Measurements from ENCODE around the gene RHCE.
"Not testable (repeated sequence)": the region's sequence is repeated elsewhere in the genome, so short reads cannot be mapped to it uniquely, and the experiment has no call there.

RHCE gene

GRCh38 chr1:25349606-25350005 is 71.0 kb downstream of the RHCE start:
- DNase-seq (ENCODE audit: low read depth in 2 of 2, low spot score in 1 of 2): no peak

GRCh38 chr1:25347556-25347955 is 73.1 kb downstream of the RHCE start:
- no peak for DNase-seq (ENCODE audit: low read depth in 2 of 2, low spot score in 1 of 2)

GRCh38 chr1:25343872-25344271 is 76.8 kb downstream of the RHCE start:
- no peak for DNase-seq (ENCODE audit: low read depth in 2 of 2, low spot score in 1 of 2)

- no peak for DNase-seq (ENCODE audit: low read depth in 2 of 2, low spot score in 1 of 2)
Observed at GRCh38 chr1:25342846-25343245, 77.8 kb downstream of the RHCE start.

GRCh38 chr1:25341746-25342145 is 78.9 kb downstream of the RHCE start:
- no peak for DNase-seq (ENCODE audit: low read depth in 2 of 2, low spot score in 1 of 2)

- no peak for DNase-seq (ENCODE audit: low read depth in 2 of 2, low spot score in 1 of 2)
Observed at GRCh38 chr1:25338986-25339385, 81.6 kb downstream of the RHCE start.

GRCh38 chr1:25338188-25338981 is 82.2 kb downstream of the RHCE start, which contains the start of gene TMEM50A:
TMEM50A (plus strand) TSS chr1:25338334; CDS start chr1:25340487, 2,153 bp downstream.
- DNase-seq (ENCODE audit: low read depth in 2 of 2, low spot score in 1 of 2): peak; percentile 77 to 82

GRCh38 chr1:25337483-25338187 is 83.0 kb downstream of the RHCE start:
- not testable (repeated sequence) for DNase-seq (ENCODE audit: low read depth in 2 of 2, low spot score in 1 of 2)

GRCh38 chr1:25336922-25337354 is 83.7 kb downstream of the RHCE start:
- not testable (repeated sequence) for DNase-seq (ENCODE audit: low read depth in 2 of 2, low spot score in 1 of 2)

- not testable (repeated sequence) for DNase-seq (ENCODE audit: low read depth in 2 of 2, low spot score in 1 of 2)
Observed at GRCh38 chr1:25329950-25330349, 90.7 kb downstream of the RHCE start.

- not testable (repeated sequence) for DNase-seq (ENCODE audit: low read depth in 2 of 2, low spot score in 1 of 2)
Observed at GRCh38 chr1:25329336-25329735, 91.3 kb downstream of the RHCE start.

GRCh38 chr1:25328791-25329185 is 91.8 kb downstream of the RHCE start:
- DNase-seq (ENCODE audit: low read depth in 2 of 2, low spot score in 1 of 2): not testable (repeated sequence)

- DNase-seq (ENCODE audit: low read depth in 2 of 2, low spot score in 1 of 2): not testable (repeated sequence)
Observed at GRCh38 chr1:25327864-25328790, 92.5 kb downstream of the RHCE start.

GRCh38 chr1:25324407-25324806 is 96.2 kb downstream of the RHCE start:
- DNase-seq (ENCODE audit: low read depth in 2 of 2, low spot score in 1 of 2): not testable (repeated sequence)

GRCh38 chr1:25322127-25322526 is 98.5 kb downstream of the RHCE start:
- not testable (repeated sequence) for DNase-seq (ENCODE audit: low read depth in 2 of 2, low spot score in 1 of 2)

GRCh38 chr1:25320314-25320938 is 100.2 kb downstream of the RHCE start:
- not testable (repeated sequence) for DNase-seq (ENCODE audit: low read depth in 2 of 2, low spot score in 1 of 2)

- not testable (repeated sequence) for DNase-seq (ENCODE audit: low read depth in 2 of 2, low spot score in 1 of 2)
Observed at GRCh38 chr1:25312806-25313470, 107.7 kb downstream of the RHCE start.

All from stimulated activated CD8-positive, alpha-beta memory T cell treated with anti-CD3 and anti-CD28 coated beads, Interleukin-4, amount 100 ng/mL, for 4 hours (primary cell).